ENCODE results near the gene SUCLG2. TPM values are rescaled to one million over a fixed set of nuclear protein-coding genes. Genes with fewer than 3 reads are reported as not detected.

The SUCLG2 gene
- total RNA-seq, 1 experiment from 2014 or later: 38.5 TPM

DNA sequence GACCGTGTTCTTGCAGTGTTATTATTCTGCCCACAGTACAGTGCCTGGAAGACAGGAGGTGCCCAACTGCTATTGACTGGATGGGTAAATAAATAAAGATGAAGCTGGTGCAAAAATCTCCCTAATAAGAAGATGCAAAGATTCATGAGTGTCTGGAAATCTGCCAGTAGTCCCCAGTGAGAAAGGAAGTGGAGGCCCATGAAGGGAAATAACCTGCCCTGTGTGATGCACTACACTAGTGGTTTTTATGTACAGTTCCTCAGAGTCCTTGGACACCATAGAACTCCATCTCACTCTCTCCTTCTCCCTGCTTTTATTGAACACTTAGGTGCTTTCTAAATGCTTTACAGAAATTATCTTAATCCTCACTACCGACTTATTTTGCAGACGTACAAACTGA, 8.3 kb upstream of the SUCLG2 start:
- Histone ChIP-seq H2AK5ac (ENCODE audit: insufficient read length, low read length) (no peak overlapping the region), H2BK15ac (ENCODE audit: low read depth, low read length) (no peak overlapping the region), H2BK20ac (ENCODE audit: low read depth, low read length, poor library complexity, severe bottlenecking) (no peak overlapping the region), H3K14ac (ENCODE audit: insufficient read depth, low read length) (no peak overlapping the region), H3T11ph (ENCODE audit: low read length) (no peak overlapping the region), H4K8ac (replicated peaks; ENCODE audit: insufficient read length, low read depth, low read length) (no peak overlapping the region), H2BK12ac (ENCODE audit: insufficient read length, low read depth, low read length) (no peak overlapping the region), H3K79me1 (ENCODE audit: insufficient read depth, low read depth, low read length, poor library complexity, severe bottlenecking) (no peaks in the 10 kb centered on the region), H4K5ac (ENCODE audit: insufficient read length, low read depth, low read length) (no peak overlapping the region), H4K91ac (ENCODE audit: insufficient read length, low read depth, low read length) (no peak overlapping the region), H3K4me2 (ENCODE audit: insufficient read depth, insufficient read length, low read length) (no peak overlapping the region), H4K20me1 (ENCODE audit: control insufficient read depth, insufficient read depth, insufficient read length) (no peaks in the 10 kb centered on the region), H3K4ac (ENCODE audit: low read depth, low read length) (no peak overlapping the region), H3K56ac (ENCODE audit: insufficient read length, low read depth, low read length) (no peak overlapping the region), H2BK5ac (ENCODE audit: insufficient read length, low read length) (no peak overlapping the region), H3K27me3 (ENCODE audit: insufficient read depth, low read length) (no peaks in the 10 kb centered on the region), H3K9ac (ENCODE audit: extremely low read depth, insufficient read length, low read length) (no peak overlapping the region), H3K23me2 (ENCODE audit: insufficient read length, low read depth, low read length, poor library complexity, severe bottlenecking) (no peaks in the 10 kb centered on the region), H3K79me2 (ENCODE audit: insufficient read depth, low read length) (no peaks in the 10 kb centered on the region), H3K27ac (ENCODE audit: insufficient read length, low read depth, low read length) (no peak overlapping the region), H3K23ac (ENCODE audit: insufficient read length, low read depth, low read length) (no peak overlapping the region), H3K18ac (ENCODE audit: insufficient read length, low read depth, low read length) (no peak overlapping the region), H2BK120ac (ENCODE audit: low read depth, low read length, poor library complexity, severe bottlenecking) (no peak overlapping the region), H2AFZ (ENCODE audit: low read length) (no peak overlapping the region), H3K4me1 (ENCODE audit: insufficient read depth, low read length) (peaks cover 4% of the 10 kb centered on the region), H3K9me3 (ENCODE audit: control insufficient read depth, low read depth, low read length) (no peaks in the 10 kb centered on the region)
- TF ChIP-seq, protein P1, sequence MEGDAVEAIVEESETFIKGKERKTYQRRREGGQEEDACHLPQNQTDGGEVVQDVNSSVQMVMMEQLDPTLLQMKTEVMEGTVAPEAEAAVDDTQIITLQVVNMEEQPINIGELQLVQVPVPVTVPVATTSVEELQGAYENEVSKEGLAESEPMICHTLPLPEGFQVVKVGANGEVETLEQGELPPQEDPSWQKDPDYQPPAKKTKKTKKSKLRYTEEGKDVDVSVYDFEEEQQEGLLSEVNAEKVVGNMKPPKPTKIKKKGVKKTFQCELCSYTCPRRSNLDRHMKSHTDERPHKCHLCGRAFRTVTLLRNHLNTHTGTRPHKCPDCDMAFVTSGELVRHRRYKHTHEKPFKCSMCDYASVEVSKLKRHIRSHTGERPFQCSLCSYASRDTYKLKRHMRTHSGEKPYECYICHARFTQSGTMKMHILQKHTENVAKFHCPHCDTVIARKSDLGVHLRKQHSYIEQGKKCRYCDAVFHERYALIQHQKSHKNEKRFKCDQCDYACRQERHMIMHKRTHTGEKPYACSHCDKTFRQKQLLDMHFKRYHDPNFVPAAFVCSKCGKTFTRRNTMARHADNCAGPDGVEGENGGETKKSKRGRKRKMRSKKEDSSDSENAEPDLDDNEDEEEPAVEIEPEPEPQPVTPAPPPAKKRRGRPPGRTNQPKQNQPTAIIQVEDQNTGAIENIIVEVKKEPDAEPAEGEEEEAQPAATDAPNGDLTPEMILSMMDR (conservative IDR thresholded peaks at IDR 0.05): no peak
- DNase-seq: no peak
- Mint-ChIP-seq H3K4me3 (no peak overlapping the region), H3K27ac (no peak overlapping the region), H3K9me3 (peaks cover 3 to 4% of the 10 kb centered on the region in 2 experiments; a peak in 1 of 5 replicates), H3K4me1 (peaks cover 4 to 7% of the 10 kb centered on the region in 2 experiments; a peak in 3 of 4 replicates), H3K36me3 (ENCODE audit: insufficient read depth in 1 of 3, low read depth in 3 of 3) (peaks cover 0 to 5% (median 0%) of the 10 kb centered on the region in 3 experiments; a peak in 2 of 7 replicates), H3K27me3 (ENCODE audit: low read depth) (no peaks in the 10 kb centered on the region)
- no CpG with 5 or more reads among the region's 3 CpGs for WGBS (ENCODE audit: extremely low coverage, insufficient read length, low lambda C conversion rate)

All from H9 (cell line).